NOMO-1 treated with DMSO at 0.1 percent for 48 hours (cell line): ENCODE measurements around the gene OSBPL7.

Source experiments
- DNase-seq: peaks from one replicate; lab custom pipeline; 2025; ENCODE audit not compliant: unreplicated experiment; lab: John Stamatoyannopoulos, UW

The OSBPL7 gene

GRCh38 chr17:47830396-47831002 is 8.9 kb upstream of the OSBPL7 start:
- no peak for DNase-seq

GRCh38 chr17:47829870-47830269 is 8.3 kb upstream of the OSBPL7 start:
- DNase-seq, result no peak

GRCh38 chr17:47823519-47823918 is 1.9 kb upstream of the OSBPL7 start:
- DNase-seq, result no peak

GRCh38 chr17:47822785-47823184 is 1.2 kb upstream of the OSBPL7 start:
- no peak for DNase-seq

GRCh38 chr17:47821031-47821423 is 567 bp downstream of the OSBPL7 start:
- DNase-seq, result no peak

GRCh38 chr17:47820033-47820789 is 1.4 kb downstream of the OSBPL7 start:
- no peak for DNase-seq

GRCh38 chr17:47819475-47819874 is 2.1 kb downstream of the OSBPL7 start:
- DNase-seq, result no peak

GRCh38 chr17:47818002-47818695 is 3.4 kb downstream of the OSBPL7 start:
- no peak for DNase-seq

GRCh38 chr17:47816947-47817346 is 4.6 kb downstream of the OSBPL7 start:
- no peak for DNase-seq

- no peak for DNase-seq
These were observed 5.4 kb downstream of the OSBPL7 start for GRCh38 chr17:47816111-47816735.

- DNase-seq, result no peak
These were observed 6.3 kb downstream of the OSBPL7 start for GRCh38 chr17:47815106-47815918.

- DNase-seq, result no peak
These were observed 8.0 kb downstream of the OSBPL7 start for GRCh38 chr17:47813512-47814031.

GRCh38 chr17:47813077-47813476 is 8.5 kb downstream of the OSBPL7 start:
- DNase-seq, result no peak

- no peak for DNase-seq
These were observed 9.3 kb downstream of the OSBPL7 start for GRCh38 chr17:47812146-47812920.

GRCh38 chr17:47811709-47812108 is 9.9 kb downstream of the OSBPL7 start:
- no peak for DNase-seq

GRCh38 chr17:47810901-47811635 is 10.5 kb downstream of the OSBPL7 start:
- DNase-seq, result no peak

- no peak for DNase-seq
These were observed 11.3 kb downstream of the OSBPL7 start for GRCh38 chr17:47810200-47810821.

GRCh38 chr17:47808830-47809480 is 12.6 kb downstream of the OSBPL7 start:
- DNase-seq, result no peak
